ENCODE results near the gene EFCAB8. TPM values are rescaled to one million over a fixed set of nuclear protein-coding genes. Genes with fewer than 3 reads are reported as not detected.

Gene EFCAB8
- total RNA-seq, 4 donors from 2014 or later: 0.13 to 0.78 TPM; not detected in 2

DNA sequence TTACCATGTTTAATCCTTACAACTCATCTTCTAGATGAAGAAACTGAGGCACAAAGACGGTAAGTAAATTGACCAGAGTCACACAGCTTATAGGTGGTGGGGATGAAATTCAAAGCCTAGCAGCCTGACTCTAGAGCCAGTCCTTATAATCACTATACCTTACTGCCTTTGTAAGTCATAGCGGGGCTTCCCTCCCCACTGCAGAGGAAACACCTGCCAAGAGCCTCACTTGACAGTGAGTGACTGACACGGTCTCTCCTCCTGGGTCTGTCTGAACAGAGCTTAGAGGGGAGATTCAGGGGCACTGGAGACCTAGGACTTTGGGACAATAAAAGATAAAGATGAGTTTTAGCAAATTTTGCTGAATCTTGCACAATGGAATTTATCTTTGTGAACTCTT is 132.7 kb downstream of the EFCAB8 start:
- no peak overlapping the region for H3K4me3 ChIP-seq
- no peak for TF ChIP-seq POLR2AphosphoS5 (IDR thresholded peaks at IDR 0.05)
- no peak for TF ChIP-seq POLR2A (IDR thresholded peaks at IDR 0.05)
- no peak for TF ChIP-seq EP300 (IDR thresholded peaks at IDR 0.05)
- TF ChIP-seq, protein P1, sequence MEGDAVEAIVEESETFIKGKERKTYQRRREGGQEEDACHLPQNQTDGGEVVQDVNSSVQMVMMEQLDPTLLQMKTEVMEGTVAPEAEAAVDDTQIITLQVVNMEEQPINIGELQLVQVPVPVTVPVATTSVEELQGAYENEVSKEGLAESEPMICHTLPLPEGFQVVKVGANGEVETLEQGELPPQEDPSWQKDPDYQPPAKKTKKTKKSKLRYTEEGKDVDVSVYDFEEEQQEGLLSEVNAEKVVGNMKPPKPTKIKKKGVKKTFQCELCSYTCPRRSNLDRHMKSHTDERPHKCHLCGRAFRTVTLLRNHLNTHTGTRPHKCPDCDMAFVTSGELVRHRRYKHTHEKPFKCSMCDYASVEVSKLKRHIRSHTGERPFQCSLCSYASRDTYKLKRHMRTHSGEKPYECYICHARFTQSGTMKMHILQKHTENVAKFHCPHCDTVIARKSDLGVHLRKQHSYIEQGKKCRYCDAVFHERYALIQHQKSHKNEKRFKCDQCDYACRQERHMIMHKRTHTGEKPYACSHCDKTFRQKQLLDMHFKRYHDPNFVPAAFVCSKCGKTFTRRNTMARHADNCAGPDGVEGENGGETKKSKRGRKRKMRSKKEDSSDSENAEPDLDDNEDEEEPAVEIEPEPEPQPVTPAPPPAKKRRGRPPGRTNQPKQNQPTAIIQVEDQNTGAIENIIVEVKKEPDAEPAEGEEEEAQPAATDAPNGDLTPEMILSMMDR (IDR thresholded peaks at IDR 0.05): no peak
- H3K36me3 ChIP-seq: no peaks in the 10 kb centered on the region
- peaks cover 0 to 14% (median 0%) of the 10 kb centered on the region in 3 donors for H3K9me3 ChIP-seq
- peaks cover 16% of the 10 kb centered on the region for H3K27me3 ChIP-seq
- H3K4me1 ChIP-seq: no peaks in the 10 kb centered on the region
- ATAC-seq: no peak
- 69 to 77% methylated on average over 2 of the region's 3 CpGs for WGBS, 2 donors (ENCODE audit: low coverage in 1 of 2)
- H3K27ac ChIP-seq: no peak overlapping the region

DNA sequence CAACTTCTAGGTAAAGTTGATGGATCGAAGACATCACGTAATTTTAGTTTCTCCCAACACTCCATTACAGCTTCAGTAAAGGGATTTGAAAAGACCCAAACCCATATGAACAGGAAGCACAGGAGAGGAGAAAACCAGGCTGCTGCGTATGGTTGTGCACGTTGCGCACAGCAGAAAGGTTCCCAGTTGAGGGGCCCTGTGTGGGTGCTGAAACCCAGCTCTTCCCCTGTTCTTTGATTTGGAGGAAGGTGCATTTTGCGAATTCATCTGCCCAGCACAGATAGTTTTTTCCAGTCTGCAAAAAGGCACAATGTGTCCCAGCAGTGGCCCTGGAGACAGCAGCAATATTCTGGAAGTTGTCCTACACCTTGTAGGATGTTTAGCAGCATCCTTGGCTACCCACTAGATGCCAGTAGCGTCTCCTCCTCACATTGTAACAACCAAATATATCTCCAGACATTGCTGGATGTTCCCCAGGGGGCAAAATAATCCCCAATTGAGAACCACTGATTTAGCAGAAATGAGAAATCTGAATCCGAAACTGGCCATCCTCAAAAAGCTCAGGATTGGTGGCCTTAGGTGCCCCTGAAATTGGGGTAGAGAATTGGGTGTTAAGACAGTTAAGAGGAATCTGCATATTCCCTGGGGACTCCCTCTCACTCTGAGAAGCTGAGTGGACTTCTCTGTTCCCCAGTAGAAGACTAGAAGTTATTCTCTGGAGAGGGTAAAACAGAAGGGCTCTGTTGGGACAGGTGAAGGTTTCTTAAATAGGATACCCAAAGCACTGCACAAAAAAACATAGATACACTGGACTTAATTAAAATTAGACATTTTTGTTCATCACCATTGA is 133.3 kb downstream of the EFCAB8 start:
- WGBS, 2 donors (ENCODE audit: low coverage in 1 of 2): 74 to 79% methylated on average over 6 to 7 of the region's 8 CpGs
- Histone ChIP-seq H3K9me3 (peaks cover 0 to 14% (median 0%) of the 10 kb centered on the region in 3 donors), H3K4me3 (no peak overlapping the region), H3K27ac (no peak overlapping the region), H3K4me1 (no peaks in the 10 kb centered on the region), H3K36me3 (no peaks in the 10 kb centered on the region), H3K27me3 (peaks cover 16% of the 10 kb centered on the region)
- no peak for TF ChIP-seq POLR2AphosphoS5 (IDR thresholded peaks at IDR 0.05)
- no peak for ATAC-seq

DNA sequence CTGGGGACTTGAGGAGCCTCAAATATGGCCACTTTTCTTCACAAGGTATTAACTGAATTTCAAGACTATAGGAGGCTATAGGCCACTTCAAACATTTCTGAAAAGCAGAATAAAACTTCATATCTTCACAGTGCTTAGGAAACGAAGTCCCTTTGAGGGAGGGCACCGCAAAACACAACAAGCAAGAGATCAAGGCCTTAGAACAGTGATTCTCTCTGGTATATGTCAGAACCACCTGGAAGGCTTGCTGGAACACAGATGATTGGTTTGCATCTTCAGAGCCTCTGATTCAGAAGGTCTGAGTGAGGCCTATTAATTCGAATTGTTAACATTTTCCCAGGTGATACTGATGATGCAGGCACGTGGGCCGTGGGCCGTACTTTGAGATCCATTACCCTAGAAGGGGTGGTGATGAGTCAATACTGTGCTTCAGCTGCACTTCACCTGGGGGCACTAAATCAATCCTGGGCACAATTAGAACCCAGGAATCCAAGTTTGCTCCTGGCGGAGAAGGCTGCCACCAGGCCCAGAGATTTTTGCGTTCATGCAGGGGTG is 134.8 kb downstream of the EFCAB8 start:
- no peak overlapping the region for H3K4me3 ChIP-seq
- H3K4me1 ChIP-seq: no peaks in the 10 kb centered on the region
- no peak for ATAC-seq
- TF ChIP-seq EP300 (IDR thresholded peaks at IDR 0.05): no peak
- TF ChIP-seq POLR2AphosphoS5 (IDR thresholded peaks at IDR 0.05): no peak
- no peak for TF ChIP-seq POLR2A (IDR thresholded peaks at IDR 0.05)
- TF ChIP-seq, protein P1 (IDR thresholded peaks at IDR 0.05): no peak
- H3K27ac ChIP-seq: no peak overlapping the region
- H3K27me3 ChIP-seq: peaks cover 16% of the 10 kb centered on the region
- peaks cover 0 to 14% (median 0%) of the 10 kb centered on the region in 3 donors for H3K9me3 ChIP-seq
- WGBS, 2 donors (ENCODE audit: low coverage in 1 of 2): 73 to 79% methylated on average over 2 to 5 of the region's 8 CpGs
- H3K36me3 ChIP-seq: no peaks in the 10 kb centered on the region

DNA sequence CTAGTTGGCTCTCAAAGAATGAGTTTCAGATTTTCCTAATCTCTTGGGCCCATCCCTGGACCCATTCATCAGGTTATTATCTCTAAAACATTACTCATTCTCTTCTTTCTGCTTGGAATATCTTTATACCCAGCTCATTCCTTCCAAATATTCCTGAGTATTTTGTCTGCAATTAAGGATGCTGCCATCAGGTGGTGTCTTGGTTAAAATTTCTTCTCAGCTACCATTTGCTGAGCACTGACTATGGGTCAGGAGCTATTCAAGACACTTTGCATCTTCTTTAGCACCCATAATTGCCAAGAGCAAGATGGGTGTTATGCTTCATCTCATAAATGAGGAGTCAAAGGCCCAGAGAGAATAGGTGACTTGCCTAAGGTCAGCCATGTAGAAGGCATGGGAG is 137.1 kb downstream of the EFCAB8 start:
- Histone ChIP-seq H3K4me3 (no peak overlapping the region), H3K36me3 (no peaks in the 10 kb centered on the region), H3K9me3 (peaks cover 0 to 14% (median 0%) of the 10 kb centered on the region in 3 donors), H3K4me1 (no peaks in the 10 kb centered on the region), H3K27ac (no peak overlapping the region), H3K27me3 (peaks cover 18% of the 10 kb centered on the region)
- ATAC-seq: no peak
- TF ChIP-seq EP300 (IDR thresholded peaks at IDR 0.05) (no peak), POLR2AphosphoS5 (IDR thresholded peaks at IDR 0.05) (no peak), POLR2A (IDR thresholded peaks at IDR 0.05) (no peak)
- TF ChIP-seq, protein P1 (IDR thresholded peaks at IDR 0.05): no peak

DNA sequence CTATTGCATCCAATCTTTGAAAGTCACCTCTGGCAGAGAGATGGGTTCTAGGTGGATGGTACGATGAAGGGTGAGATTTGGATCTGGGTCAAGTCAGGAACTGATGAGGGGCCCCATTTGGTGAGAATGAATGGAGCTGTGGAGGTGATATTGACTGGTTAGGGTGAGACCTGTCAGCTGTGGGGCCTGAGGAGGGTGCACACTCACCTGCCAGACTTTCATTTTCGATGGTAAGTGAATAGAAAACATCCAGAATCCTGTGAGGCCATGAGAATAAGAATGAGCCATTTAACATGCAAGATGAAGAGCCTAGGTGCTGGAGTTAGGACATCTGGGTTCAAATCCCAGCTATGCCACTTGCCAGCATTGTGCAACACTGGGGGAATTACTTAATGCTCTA is 138.7 kb downstream of the EFCAB8 start:
- Histone ChIP-seq H3K9me3 (peaks cover 0 to 14% (median 0%) of the 10 kb centered on the region in 3 donors), H3K4me1 (no peaks in the 10 kb centered on the region), H3K36me3 (no peaks in the 10 kb centered on the region), H3K27ac (no peak overlapping the region), H3K4me3 (no peak overlapping the region), H3K27me3 (peaks cover 11% of the 10 kb centered on the region)
- ATAC-seq: no peak
- TF ChIP-seq POLR2A (IDR thresholded peaks at IDR 0.05): no peak
- TF ChIP-seq, protein P1 (IDR thresholded peaks at IDR 0.05): no peak
- TF ChIP-seq EP300 (IDR thresholded peaks at IDR 0.05): no peak
- no peak for TF ChIP-seq POLR2AphosphoS5 (IDR thresholded peaks at IDR 0.05)
- WGBS, 2 donors (ENCODE audit: low coverage in 1 of 2): 63 to 75% methylated on average over 2 of the region's 2 CpGs
